Hippocampal formation (tissue), 2 donors: ENCODE results near the gene LPGAT1.
"Not testable (repeated sequence)": the region's sequence is repeated elsewhere in the genome, so short reads cannot be mapped to it uniquely, and the experiment has no call there.

Experiments
- DNase-seq, 2 donors: peaks; one replicate each; lab custom pipeline; 2025; lab: John Stamatoyannopoulos, UW

LPGAT1 gene, protein sequence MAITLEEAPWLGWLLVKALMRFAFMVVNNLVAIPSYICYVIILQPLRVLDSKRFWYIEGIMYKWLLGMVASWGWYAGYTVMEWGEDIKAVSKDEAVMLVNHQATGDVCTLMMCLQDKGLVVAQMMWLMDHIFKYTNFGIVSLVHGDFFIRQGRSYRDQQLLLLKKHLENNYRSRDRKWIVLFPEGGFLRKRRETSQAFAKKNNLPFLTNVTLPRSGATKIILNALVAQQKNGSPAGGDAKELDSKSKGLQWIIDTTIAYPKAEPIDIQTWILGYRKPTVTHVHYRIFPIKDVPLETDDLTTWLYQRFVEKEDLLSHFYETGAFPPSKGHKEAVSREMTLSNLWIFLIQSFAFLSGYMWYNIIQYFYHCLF

GRCh38 chr1:211830328-211831142 is at the start of gene LPGAT1:
Gene LPGAT1, minus strand, starts transcription at chr1:211830763. Its CDS starts 1,467 bp downstream, at chr1:211829296.
- peak; percentile 75 to 78 for DNase-seq

DNA sequence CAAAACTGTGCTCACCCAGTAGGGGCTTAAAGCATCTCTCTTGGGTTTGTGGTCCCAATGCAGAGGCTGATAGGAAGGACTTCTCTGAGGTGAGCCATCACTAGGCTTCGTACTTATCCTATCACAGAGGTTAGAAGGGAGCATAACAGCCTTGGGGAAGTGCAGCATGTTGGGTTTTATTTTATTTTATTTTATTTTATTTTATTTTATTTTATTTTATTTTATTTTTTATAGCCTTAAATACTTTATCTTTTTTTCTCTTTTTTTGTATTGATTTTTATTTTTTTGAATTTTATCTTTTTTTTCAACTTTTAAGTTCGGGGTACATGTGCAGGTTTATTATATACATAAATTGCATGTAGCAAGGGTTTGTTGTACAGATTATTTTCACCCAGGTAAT is 48.9 kb upstream of the LPGAT1 start:
- DNase-seq = no peak

- peak in 1 of 2 donors; percentile 5 for DNase-seq
Observed at GRCh38 chr1:211876851-211877590, 46.5 kb upstream of the LPGAT1 start.

DNA sequence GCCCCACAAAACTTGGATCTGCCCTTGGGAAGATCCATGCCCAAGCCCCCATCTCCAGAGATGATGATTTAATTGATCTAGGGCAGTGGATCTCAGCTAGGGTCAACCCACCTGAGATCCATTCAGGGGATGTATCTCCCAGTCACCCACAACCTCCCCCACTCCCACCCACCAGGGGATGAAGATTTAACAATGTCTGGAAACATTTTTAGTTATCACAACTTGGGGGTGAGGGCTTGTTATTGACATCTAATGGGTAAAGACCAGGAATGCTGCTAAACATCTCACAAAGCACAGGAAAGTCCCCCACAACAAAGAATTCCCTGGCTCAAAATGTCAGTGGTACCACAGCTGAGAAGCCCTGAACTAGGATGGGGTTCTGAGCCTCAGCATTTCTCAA is 45.0 kb upstream of the LPGAT1 start:
- DNase-seq = no peak

- peak in 1 of 2 donors; percentile 4 for DNase-seq
Observed at GRCh38 chr1:211874521-211875347, 44.2 kb upstream of the LPGAT1 start.

GRCh38 chr1:211873731-211874130 is 43.2 kb upstream of the LPGAT1 start:
- not testable (repeated sequence) for DNase-seq

GRCh38 chr1:211870156-211870555 is 39.6 kb upstream of the LPGAT1 start:
- DNase-seq = no peak

DNA sequence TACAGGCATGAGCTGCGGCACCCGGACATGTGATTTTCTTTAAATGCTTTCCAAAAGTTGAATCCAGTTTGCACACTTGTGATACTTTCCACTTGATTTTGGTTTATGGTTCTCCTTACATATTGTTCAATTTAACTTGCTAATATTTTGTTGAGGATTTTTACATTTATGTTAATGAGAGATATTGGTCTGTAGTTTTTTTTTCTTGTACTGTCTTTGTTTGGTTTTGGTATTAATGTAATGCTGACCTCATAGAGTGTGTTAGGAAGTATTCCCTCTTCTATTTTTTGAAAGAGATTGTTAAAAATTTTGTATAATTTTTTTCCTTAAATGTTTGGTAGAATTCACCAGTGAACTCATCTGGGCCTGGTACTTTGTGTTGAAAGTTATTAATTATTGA is 34.6 kb upstream of the LPGAT1 start:
- no peak for DNase-seq

DNA sequence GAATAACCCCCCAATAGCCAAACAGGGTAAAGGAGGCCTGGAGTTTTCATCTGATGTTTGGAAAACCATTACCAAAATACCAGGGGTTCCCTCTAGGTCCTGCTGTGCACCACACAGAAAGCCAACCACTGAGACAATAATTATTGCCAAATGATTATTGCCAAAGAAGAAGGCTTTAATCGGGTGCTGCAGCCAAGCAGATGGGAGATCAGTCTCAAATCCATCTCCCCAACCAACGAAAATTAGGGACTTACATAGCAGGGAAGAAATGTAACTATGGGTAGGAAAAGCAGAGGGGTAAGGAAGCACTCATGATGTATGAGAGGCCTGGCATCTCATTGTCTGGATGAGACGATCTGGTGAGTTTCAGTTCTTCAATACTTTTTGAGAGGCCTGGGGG is 28.8 kb upstream of the LPGAT1 start:
- no peak for DNase-seq

GRCh38 chr1:211851174-211851573 is 20.6 kb upstream of the LPGAT1 start:
- DNase-seq = no peak

GRCh38 chr1:211843507-211844298 is 13.1 kb upstream of the LPGAT1 start:
- no peak for DNase-seq

DNA sequence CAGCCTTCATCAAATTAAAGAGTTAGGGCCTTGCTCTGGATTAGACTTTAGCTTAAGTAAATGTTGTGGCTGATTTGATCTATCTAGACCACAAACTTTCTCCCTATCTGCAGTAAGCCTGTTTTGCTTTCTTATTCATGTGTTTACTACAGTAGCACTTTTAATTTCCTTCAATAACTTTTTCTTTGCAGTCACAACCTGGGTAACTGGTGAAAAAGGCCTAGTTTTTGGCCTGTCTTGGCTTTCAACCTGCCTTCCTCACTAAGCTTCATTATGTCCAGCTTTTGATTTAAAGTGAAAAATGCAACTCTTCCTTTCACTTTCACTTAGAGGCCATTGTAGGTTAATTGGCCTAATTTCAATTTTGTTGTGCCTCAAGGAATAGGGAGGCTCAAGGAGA is 12.5 kb upstream of the LPGAT1 start:
- DNase-seq = no peak

- no peak for DNase-seq
Observed at GRCh38 chr1:211842518-211842917, 12.0 kb upstream of the LPGAT1 start.

GRCh38 chr1:211839106-211839505 is 8.5 kb upstream of the LPGAT1 start:
- no peak for DNase-seq

DNA sequence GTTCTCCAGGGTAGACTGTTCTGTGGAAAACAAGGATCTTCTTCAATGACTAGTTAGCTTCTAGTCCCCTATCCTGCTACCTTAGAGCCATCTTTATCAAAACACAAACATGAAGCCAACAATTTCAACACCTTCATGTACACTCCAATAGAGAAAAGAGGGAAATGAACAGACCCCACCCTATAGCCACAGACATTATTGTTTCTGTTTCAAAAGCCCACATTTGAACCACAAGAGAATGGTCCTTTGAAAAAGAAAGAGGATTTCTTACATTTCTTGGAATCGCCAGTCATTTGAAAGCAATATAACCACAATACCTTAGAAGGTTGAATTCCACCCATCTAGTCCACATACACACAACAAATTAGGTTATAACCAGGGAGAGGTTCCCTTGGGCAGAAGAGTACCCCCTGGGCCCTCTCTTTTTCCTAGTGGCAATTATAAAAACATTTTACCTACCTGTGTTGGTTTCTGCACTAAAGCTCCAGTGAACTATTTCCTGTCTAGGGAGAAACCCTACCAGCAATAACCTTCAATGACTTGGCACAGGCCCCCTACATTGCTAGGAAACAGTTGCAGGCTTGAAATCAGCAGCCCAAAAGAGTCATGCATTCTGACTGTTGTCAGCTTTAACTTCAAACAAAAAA is 2.7 kb upstream of the LPGAT1 start:
- no peak for DNase-seq

- DNase-seq = no peak
Observed at GRCh38 chr1:211832661-211833060, 2.1 kb upstream of the LPGAT1 start.

GRCh38 chr1:211831558-211832323 is 1.2 kb upstream of the LPGAT1 start:
- DNase-seq = no peak

- DNase-seq = peak in 1 of 2 donors; percentile 37
Observed at GRCh38 chr1:211830055-211830327, 572 bp downstream of the LPGAT1 start.

GRCh38 chr1:211829343-211830054 is 1.1 kb downstream of the LPGAT1 start:
- DNase-seq = peak in 1 of 2 donors; percentile 44
